HG02840 (cell line): ENCODE results near the gene GATB.
"Not testable (repeated sequence)": the region's sequence is repeated elsewhere in the genome, so short reads cannot be mapped to it uniquely, and the experiment has no call there.

Experiments used
- ATAC-seq: cut with Tn5 transposase; IDR thresholded peaks from one replicate; pipeline ENCODE4 v1.9.1; 2021; ENCODE audit warnings: mild to moderate bottlenecking, moderate library complexity, moderate number of reproducible peaks; ENCODE audit not compliant: unreplicated experiment, low FRiP score

Gene GATB

GRCh38 chr4:151785484-151786157, 24.8 kb upstream of the GATB start:
- no peak for ATAC-seq

- ATAC-seq: no peak
Observed at GRCh38 chr4:151784706-151785105, 23.9 kb upstream of the GATB start.

GRCh38 chr4:151783867-151784266, 23.1 kb upstream of the GATB start:
- ATAC-seq: no peak

GRCh38 chr4:151782296-151782695, 21.5 kb upstream of the GATB start:
- no peak for ATAC-seq

GRCh38 chr4:151781026-151781425, 20.2 kb upstream of the GATB start:
- no peak for ATAC-seq

GRCh38 chr4:151777471-151777870, 16.7 kb upstream of the GATB start:
- ATAC-seq: no peak

GRCh38 chr4:151774324-151774723, 13.5 kb upstream of the GATB start:
- ATAC-seq: no peak

GRCh38 chr4:151772274-151772673, 11.5 kb upstream of the GATB start:
- ATAC-seq: no peak

- ATAC-seq: no peak
Observed at GRCh38 chr4:151771664-151772063, 10.9 kb upstream of the GATB start.

- ATAC-seq: no peak
Observed at GRCh38 chr4:151770154-151770553, 9.3 kb upstream of the GATB start.

GRCh38 chr4:151768835-151769234, 8.0 kb upstream of the GATB start:
- ATAC-seq: no peak

- ATAC-seq: no peak
Observed at GRCh38 chr4:151766691-151767090, 5.9 kb upstream of the GATB start.

GRCh38 chr4:151760002-151760401, 805 bp downstream of the GATB start:
- ATAC-seq: no peak

- ATAC-seq: no peak
Observed at GRCh38 chr4:151753056-151753455, 7.8 kb downstream of the GATB start.

GRCh38 chr4:151750156-151750555, 10.7 kb downstream of the GATB start:
- ATAC-seq: no peak

GRCh38 chr4:151745481-151746231, 15.2 kb downstream of the GATB start:
- ATAC-seq: no peak

GRCh38 chr4:151744614-151745013, 16.2 kb downstream of the GATB start:
- ATAC-seq: no peak

- ATAC-seq: no peak
Observed at GRCh38 chr4:151743894-151744293, 16.9 kb downstream of the GATB start.

GRCh38 chr4:151743128-151743854, 17.5 kb downstream of the GATB start:
- no peak for ATAC-seq

- no peak for ATAC-seq
Observed at GRCh38 chr4:151738720-151739517, 21.9 kb downstream of the GATB start.

GRCh38 chr4:151736852-151737251, 24.0 kb downstream of the GATB start:
- not testable (repeated sequence) for ATAC-seq
